Esophagus squamous epithelium (tissue), 4 donors: ENCODE measurements around the gene VSTM4.

Source experiments
- CTCF ChIP-seq, 6 experiments: fragments of 450-650 bp in 4 of 6; fragments of 200-600 bp in 2 of 6; sonication (generic) in 2 of 6; IDR thresholded peaks; one replicate each; pipeline ENCODE4 v1.5.1; 2016 to 2019; ENCODE audit warnings: antibody characterized with exemption in 6 of 6, mild to moderate bottlenecking in 4 of 6, moderate library complexity in 4 of 6
- POLR2A ChIP-seq, 4 donors: fragments of 450-650 bp; IDR thresholded peaks; one replicate each; pipeline ENCODE4 v1.6.1; 2017; ENCODE audit warnings: antibody characterized with exemption in 4 of 4, mild to moderate bottlenecking in 4 of 4, moderate library complexity in 3 of 4

GRCh38 chr10:49118430-49119074 is 3.2 kb upstream of the VSTM4 start:
- TF ChIP-seq CTCF (IDR thresholded peaks at IDR 0.05) (no peak), POLR2A (IDR thresholded peaks at IDR 0.05) (no peak)
